Adipocyte (in vitro differentiated cells): ENCODE measurements around the gene LYPD6.
A peak's percentile ranks its signal among the peaks of the same experiment; 100 is the strongest.

ENCODE experiments used
- DNase-seq: peaks from one replicate; pipeline ENCODE4 v3.0.0-alpha.2; 2015; ENCODE audit warnings: low read depth
- H3K27me3 ChIP-seq: replicated peaks from 2 replicates; pipeline ENCODE4 v1.7.0; 2013; ENCODE audit warnings: mild to moderate bottlenecking, low read length, moderate library complexity; ENCODE audit not compliant: control insufficient read depth, insufficient read depth
- H3K36me3 ChIP-seq: 2 replicates; pipeline ENCODE4 v1.7.0; 2013; ENCODE audit warnings: low read length, mild to moderate bottlenecking, moderate library complexity; ENCODE audit not compliant: control insufficient read depth, insufficient read depth, severe bottlenecking
- H3K4me1 ChIP-seq: 2 replicates; pipeline ENCODE4 v1.7.0; 2013; ENCODE audit warnings: mild to moderate bottlenecking, low read length, moderate library complexity; ENCODE audit not compliant: control insufficient read depth, insufficient read depth
- H3K4me3 ChIP-seq: 2 replicates; pipeline ENCODE4 v1.7.0; 2013; ENCODE audit warnings: mild to moderate bottlenecking, low read length, moderate library complexity
- H3K9ac ChIP-seq: 2 replicates; pipeline ENCODE4 v1.7.0; 2013; ENCODE audit warnings: mild to moderate bottlenecking, low read length, moderate library complexity
- H3K9me3 ChIP-seq: 2 replicates; pipeline ENCODE4 v1.7.0; 2013; ENCODE audit warnings: mild to moderate bottlenecking, low read length, moderate library complexity; ENCODE audit not compliant: control insufficient read depth

The LYPD6 gene, protein sequence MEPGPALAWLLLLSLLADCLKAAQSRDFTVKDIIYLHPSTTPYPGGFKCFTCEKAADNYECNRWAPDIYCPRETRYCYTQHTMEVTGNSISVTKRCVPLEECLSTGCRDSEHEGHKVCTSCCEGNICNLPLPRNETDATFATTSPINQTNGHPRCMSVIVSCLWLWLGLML

DNA sequence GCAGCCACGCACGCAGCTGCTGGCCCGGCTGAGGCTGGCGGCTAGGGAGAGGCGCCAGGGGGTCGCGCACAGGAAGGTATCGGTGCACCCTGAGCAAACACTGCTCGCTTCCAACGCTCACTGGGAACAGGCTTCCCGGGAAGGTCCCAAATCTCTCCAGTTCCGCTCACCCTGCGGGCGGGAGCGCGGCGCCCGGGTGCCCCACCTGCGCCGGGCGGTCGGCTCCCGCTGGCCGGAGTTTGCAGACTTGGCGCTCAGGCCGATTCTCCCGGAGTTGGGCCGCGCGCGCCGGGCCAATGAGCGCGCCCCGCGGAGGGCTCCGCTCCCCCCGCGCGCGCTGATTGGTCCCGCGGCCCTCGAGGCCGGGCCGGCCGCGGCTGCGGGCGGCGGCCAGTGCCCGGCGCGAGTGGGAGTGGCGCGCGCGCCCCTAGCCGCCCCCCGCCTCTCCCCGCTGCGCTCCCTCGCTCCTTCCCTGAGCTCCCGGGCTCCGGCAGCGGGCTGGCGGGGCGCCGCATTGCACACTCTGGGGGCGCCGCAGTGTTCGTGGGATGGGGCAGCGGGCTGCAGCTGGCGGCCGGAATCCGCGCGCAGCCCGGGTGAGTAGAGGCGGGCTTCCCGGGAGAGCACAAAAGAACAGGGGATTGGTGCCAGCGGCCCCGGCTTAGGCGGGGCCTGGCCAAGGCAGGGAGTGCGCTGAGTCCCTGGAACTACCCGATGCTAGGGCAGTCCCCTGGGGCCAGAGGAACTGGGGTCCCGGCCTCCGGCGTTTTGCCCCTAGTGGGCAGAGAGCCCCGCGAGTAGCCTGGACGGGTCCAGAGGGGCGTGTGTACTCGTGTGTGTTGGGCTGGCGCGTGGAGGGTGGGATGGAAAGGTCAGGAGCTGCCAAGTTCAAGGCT, at the start of gene LYPD6:
Gene LYPD6 (plus strand): TSS at position 461 of the 896 bp plus-strand sequence. CDS start 107,122 bp downstream, outside the sequence.
- Histone ChIP-seq H3K9ac (peak within 1 kb of the TSS; percentile 42), H3K4me3 (peak within 1 kb of the TSS; percentile 80), H3K36me3 (no peaks in the 10 kb centered on the region), H3K27me3 (peaks cover 54% of the 10 kb centered on the region), H3K4me1 (peaks cover 8% of the 10 kb centered on the region), H3K9me3 (peaks cover 11% of the 10 kb centered on the region)
- peak; percentile 97 for DNase-seq

DNA sequence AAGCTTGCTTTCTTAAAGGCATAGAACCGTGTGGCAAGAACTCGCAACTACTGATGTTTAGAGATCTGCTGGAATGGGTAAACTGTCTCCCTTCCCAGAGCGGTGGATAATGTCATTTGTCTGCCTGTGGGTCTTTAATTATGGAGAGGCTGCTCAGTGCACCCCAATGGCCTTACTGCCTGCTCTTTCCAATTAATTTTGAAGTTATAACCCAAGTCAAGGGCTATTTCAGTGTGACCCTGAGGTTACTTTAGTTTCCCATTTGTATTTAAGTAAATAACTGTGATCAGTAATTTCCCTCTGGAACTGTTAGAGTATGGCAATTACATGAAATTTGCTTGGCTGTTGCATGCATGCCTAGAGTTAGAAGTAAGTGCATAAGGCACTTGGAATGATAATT, 48.9 kb upstream of the LYPD6 start:
- peaks cover 6% of the 10 kb centered on the region for H3K4me1 ChIP-seq
- H3K36me3 ChIP-seq, result no peaks in the 10 kb centered on the region
- no peaks in the 10 kb centered on the region for H3K9me3 ChIP-seq
- H3K4me3 ChIP-seq, result no peak overlapping the region
- H3K27me3 ChIP-seq, result peaks cover 8% of the 10 kb centered on the region
- DNase-seq, result no peak
- no peak overlapping the region for H3K9ac ChIP-seq

DNA sequence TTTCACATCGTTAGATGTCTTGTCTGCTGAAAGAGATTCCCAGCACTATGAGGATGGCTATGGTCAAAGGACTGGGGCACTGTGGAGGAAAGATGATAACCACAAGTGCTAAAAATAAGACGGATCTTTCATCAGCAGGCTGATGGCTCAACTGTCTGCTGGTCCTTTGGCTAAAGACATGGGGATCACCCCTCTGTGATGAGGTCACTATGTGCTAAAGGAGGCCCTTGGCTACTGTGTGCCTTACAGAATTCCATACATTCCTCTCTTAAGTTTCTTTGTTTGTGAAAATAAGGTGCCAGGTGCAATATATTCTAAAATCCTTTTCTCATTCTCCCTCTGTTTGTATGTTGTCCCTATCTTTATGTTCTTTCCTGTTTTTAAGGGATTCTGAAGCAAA, 39.7 kb upstream of the LYPD6 start:
- H3K9me3 ChIP-seq, result no peaks in the 10 kb centered on the region
- no peak overlapping the region for H3K9ac ChIP-seq
- H3K36me3 ChIP-seq, result no peaks in the 10 kb centered on the region
- no peaks in the 10 kb centered on the region for H3K4me1 ChIP-seq
- peaks cover 13% of the 10 kb centered on the region for H3K27me3 ChIP-seq
- no peak for DNase-seq
- H3K4me3 ChIP-seq, result no peak overlapping the region

DNA sequence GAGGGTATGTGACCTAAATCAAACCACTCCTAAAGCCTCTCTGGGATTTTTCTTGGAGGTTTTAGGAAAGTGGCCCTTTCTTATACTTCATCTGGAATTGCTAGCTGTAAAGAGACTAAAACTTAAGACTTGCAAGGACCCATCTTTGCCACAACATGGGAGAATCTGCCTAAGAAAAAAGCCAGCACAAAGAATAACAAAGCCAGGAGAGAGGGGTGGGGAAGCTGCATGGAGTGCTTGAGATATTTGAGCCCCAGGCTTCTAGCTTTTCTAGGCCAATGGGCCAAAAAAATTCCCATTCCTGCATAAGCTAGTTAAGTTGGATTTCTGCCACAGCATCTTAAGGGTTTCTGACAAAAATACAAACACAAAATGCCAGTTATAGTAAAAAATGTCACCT, 38.5 kb upstream of the LYPD6 start:
- Histone ChIP-seq H3K36me3 (no peaks in the 10 kb centered on the region), H3K4me1 (no peaks in the 10 kb centered on the region), H3K27me3 (peaks cover 4% of the 10 kb centered on the region), H3K9me3 (no peaks in the 10 kb centered on the region), H3K9ac (no peak overlapping the region), H3K4me3 (no peak overlapping the region)
- DNase-seq, result peak; percentile 42

DNA sequence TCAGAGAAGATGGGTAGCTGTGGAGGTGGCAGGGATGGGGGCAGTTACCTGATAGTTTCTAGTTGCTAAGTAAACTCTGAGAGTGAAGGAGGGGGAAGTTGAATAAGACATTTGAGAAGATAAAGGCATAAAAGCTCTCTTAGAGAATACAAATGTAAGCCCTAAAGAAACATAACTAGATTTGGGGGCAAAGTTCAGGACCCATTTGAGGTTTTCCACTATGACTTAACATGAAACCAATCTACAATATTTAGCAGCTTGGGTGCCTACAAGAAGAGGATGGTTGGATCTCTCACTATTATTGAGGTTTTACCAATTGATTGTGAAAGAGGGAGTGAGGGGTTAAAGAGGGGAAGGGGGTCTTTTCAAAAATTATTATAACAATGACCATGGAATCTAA, 34.4 kb upstream of the LYPD6 start:
- no peak overlapping the region for H3K9ac ChIP-seq

DNA sequence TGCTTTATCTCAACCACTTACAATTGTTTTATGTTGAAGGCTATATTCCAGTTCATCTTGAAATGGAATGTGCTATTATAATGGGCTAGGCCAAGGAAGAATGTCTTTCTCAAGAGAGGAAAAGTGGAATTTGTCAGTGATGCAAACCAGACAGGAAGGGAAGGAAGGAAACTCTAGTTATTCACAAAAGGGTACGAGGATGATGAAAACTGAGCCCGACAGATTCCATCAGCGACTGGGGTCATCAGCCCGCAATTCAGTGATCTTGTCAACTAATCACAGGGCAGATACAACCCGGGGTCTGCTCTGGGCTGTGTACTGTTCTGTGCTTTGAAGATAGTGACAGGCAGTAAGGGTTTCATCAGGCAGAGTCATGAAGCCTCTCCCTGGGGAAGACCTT, 23.4 kb upstream of the LYPD6 start:
- Histone ChIP-seq H3K9me3 (no peaks in the 10 kb centered on the region), H3K9ac (no peak overlapping the region), H3K36me3 (no peaks in the 10 kb centered on the region), H3K4me1 (no peaks in the 10 kb centered on the region), H3K4me3 (no peak overlapping the region), H3K27me3 (peaks cover 33% of the 10 kb centered on the region)
- peak; percentile 38 for DNase-seq

More for the DNA sequence above, 34.4 kb upstream of the LYPD6 start:
- Histone ChIP-seq H3K9me3 (peaks cover 3% of the 10 kb centered on the region), H3K4me1 (no peaks in the 10 kb centered on the region), H3K4me3 (no peak overlapping the region), H3K27me3 (peaks cover 4% of the 10 kb centered on the region), H3K36me3 (no peaks in the 10 kb centered on the region)
- no peak for DNase-seq

DNA sequence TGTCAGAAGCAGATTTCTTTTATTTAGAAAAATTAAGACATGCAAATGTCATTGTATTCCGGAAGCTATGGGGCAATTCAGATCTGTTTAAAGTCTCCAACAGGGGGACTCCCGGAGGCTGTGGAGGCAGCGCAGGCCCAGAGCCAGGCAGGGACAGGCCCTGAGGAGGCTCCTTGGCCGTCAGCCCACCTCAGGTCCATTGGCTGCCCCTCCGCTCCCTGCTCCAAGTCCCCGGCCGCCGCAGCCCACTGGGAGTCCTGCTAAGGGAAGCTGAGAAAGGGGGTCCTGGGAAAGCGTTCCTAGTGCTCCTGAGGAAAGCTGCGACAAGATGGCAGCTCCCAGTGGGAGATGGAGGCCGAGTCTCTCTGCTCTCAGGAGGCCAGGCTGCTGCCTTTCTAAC, 20.0 kb upstream of the LYPD6 start:
- Histone ChIP-seq H3K27me3 (peaks cover 26% of the 10 kb centered on the region), H3K36me3 (no peaks in the 10 kb centered on the region), H3K4me3 (no peak overlapping the region), H3K4me1 (no peaks in the 10 kb centered on the region), H3K9ac (no peak overlapping the region), H3K9me3 (no peaks in the 10 kb centered on the region)
- no peak for DNase-seq

DNA sequence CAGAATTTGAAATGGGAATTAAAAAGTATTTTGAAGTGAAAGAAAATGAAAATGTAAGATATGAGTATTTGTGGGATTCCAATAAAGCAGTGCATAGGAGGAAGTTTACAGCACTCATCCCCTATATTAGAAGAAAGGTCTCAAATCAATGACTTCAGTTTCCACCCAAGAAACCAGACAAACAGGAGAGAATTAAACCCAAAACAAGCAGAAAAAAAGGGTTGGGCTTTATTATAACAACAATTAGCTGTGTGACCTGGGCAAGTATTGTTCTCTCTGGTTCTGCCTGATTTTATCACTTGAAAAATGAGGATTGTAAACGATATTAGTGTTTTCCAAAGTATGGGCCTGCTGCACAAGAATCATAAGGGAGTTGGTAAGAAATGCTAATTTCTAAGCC, 18.3 kb upstream of the LYPD6 start:
- Histone ChIP-seq H3K4me1 (no peaks in the 10 kb centered on the region), H3K9ac (no peak overlapping the region), H3K27me3 (peaks cover 22% of the 10 kb centered on the region), H3K4me3 (no peak overlapping the region), H3K36me3 (no peaks in the 10 kb centered on the region), H3K9me3 (no peaks in the 10 kb centered on the region)
- DNase-seq, result no peak

DNA sequence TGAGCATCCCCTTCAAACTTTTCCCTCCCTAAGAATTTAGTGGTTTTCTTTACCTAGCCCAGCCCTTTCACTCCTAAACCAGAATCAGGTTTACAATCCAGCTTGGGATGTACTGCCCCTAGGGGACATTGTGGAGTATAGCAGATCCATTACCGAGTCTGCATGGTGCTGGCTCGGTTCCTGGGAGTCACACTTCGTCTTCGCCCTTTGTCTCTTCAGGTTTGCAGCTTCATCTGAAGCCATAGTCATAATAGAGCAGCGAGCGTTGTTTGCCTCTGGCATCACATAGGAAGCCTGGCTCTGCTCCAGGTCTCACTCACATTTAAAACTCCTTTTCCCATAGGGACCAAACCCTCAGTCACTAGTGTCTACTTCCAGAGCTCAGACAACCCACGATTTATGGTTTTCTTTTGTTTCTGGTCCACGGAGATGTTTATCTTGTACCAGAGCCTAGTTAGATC, 16.8 kb upstream of the LYPD6 start:
- H3K4me1 ChIP-seq, result no peaks in the 10 kb centered on the region
- no peak overlapping the region for H3K9ac ChIP-seq
- no peaks in the 10 kb centered on the region for H3K36me3 ChIP-seq
- peak; percentile 58 for DNase-seq
- no peaks in the 10 kb centered on the region for H3K9me3 ChIP-seq
- H3K27me3 ChIP-seq, result peaks cover 16% of the 10 kb centered on the region
- H3K4me3 ChIP-seq, result no peak overlapping the region

DNA sequence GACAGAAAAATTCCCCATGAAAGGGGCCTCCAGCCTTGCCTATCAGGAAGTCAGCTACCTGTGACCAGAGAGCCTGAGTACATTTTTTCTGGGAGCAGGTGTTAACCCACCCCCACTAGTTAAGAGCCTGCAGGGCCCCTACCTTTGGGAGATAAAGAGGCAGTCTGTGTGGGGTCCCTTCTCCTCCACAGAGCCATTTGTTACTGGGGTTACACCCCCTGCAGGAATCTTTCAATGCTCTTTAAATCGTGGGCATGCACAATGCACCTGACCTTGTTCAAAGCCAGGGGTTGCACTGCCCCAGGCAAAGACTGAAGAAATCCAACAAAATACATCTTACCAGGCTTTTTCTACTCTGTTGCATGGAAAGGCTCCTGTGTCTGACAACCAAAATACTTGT, 15.7 kb upstream of the LYPD6 start:
- no peak overlapping the region for H3K4me3 ChIP-seq
- no peaks in the 10 kb centered on the region for H3K4me1 ChIP-seq
- peaks cover 9% of the 10 kb centered on the region for H3K27me3 ChIP-seq
- H3K36me3 ChIP-seq, result no peaks in the 10 kb centered on the region
- DNase-seq, result no peak
- no peak overlapping the region for H3K9ac ChIP-seq
- no peaks in the 10 kb centered on the region for H3K9me3 ChIP-seq

DNA sequence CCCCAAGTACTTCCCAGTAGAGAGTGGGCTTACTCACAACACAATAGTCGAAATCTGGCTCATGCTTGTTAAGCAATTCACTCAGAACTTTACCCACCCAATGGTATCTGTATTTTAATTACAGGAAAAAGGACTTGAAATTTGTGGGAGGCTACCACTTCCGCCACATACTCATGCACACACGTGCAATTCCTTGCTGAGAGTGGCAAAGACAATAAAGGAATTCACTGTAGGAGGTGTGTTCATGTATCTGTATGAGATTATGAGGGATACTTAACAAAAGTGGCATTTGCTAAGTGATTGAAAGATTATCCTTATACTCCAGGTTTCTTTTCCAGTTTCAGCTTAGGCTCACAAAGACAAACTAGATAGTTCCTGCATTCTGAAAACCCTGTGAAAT, 14.9 kb upstream of the LYPD6 start:
- Histone ChIP-seq H3K9me3 (no peaks in the 10 kb centered on the region), H3K27me3 (peaks cover 5% of the 10 kb centered on the region), H3K4me1 (no peaks in the 10 kb centered on the region), H3K36me3 (no peaks in the 10 kb centered on the region), H3K4me3 (no peak overlapping the region), H3K9ac (no peak overlapping the region)
- no peak for DNase-seq
